H9 (cell line): ENCODE results near the gene ARHGEF25. TPM values are rescaled to one million over a fixed set of nuclear protein-coding genes. Genes with fewer than 3 reads are reported as not detected.
"Not testable (repeated sequence)": the region's sequence is repeated elsewhere in the genome, so short reads cannot be mapped to it uniquely, and the experiment has no call there.

Source experiments
- DNase-seq: peaks from one replicate; pipeline ENCODE4 v3.0.0-alpha.2; 2017
- H2AFZ ChIP-seq: one replicate; pipeline ENCODE4 v1.6.1; 2013; ENCODE audit warnings: mild to moderate bottlenecking, low read length, control low read depth, moderate library complexity
- H2AK5ac ChIP-seq: 2 replicates; pipeline ENCODE4 v1.6.1; 2013; ENCODE audit warnings: low read length, control low read depth, mixed read lengths; ENCODE audit not compliant: insufficient read length
- H2BK120ac ChIP-seq: one replicate; pipeline ENCODE4 v1.6.1; 2013; ENCODE audit warnings: low read depth, mild to moderate bottlenecking, low read length, control low read depth, inconsistent platforms; ENCODE audit not compliant: poor library complexity, severe bottlenecking
- H2BK12ac ChIP-seq: 2 replicates; pipeline ENCODE4 v1.6.1; 2013; ENCODE audit warnings: low read length, control low read depth, mixed read lengths, low read depth; ENCODE audit not compliant: insufficient read length
- H2BK15ac ChIP-seq: 2 replicates; pipeline ENCODE4 v1.6.1; 2013; ENCODE audit warnings: low read depth, low read length, control low read depth
- H2BK20ac ChIP-seq: one replicate; pipeline ENCODE4 v1.6.1; 2013; ENCODE audit warnings: low read depth, mild to moderate bottlenecking, low read length, control low read depth, inconsistent platforms; ENCODE audit not compliant: poor library complexity, severe bottlenecking
- H2BK5ac ChIP-seq: 2 replicates; pipeline ENCODE4 v1.6.1; 2013; ENCODE audit warnings: low read length, control low read depth, mixed read lengths; ENCODE audit not compliant: insufficient read length
- H3K14ac ChIP-seq: 2 replicates; pipeline ENCODE4 v1.6.1; 2013; ENCODE audit warnings: low read length, control low read depth; ENCODE audit not compliant: insufficient read depth
- H3K18ac ChIP-seq: 2 replicates; pipeline ENCODE4 v1.6.1; 2013; ENCODE audit warnings: low read depth, mild to moderate bottlenecking, mixed read lengths, low read length, control low read depth; ENCODE audit not compliant: insufficient read length
- H3K23ac ChIP-seq: 2 replicates; pipeline ENCODE4 v1.6.1; 2013; ENCODE audit warnings: low read length, control low read depth, mixed read lengths, low read depth; ENCODE audit not compliant: insufficient read length
- H3K23me2 ChIP-seq: 2 replicates; pipeline ENCODE4 v1.6.1; 2013; ENCODE audit warnings: low read depth, mild to moderate bottlenecking, mixed read lengths, low read length, control low read depth; ENCODE audit not compliant: insufficient read length, poor library complexity, severe bottlenecking
- H3K27ac ChIP-seq: 2 replicates; pipeline ENCODE4 v1.5.1; 2013; ENCODE audit warnings: low read length, control low read depth, mixed read lengths, low read depth; ENCODE audit not compliant: insufficient read length
- H3K27me3 ChIP-seq: 2 replicates; pipeline ENCODE4 v1.6.1; 2013; ENCODE audit warnings: low read length, control low read depth, inconsistent platforms; ENCODE audit not compliant: insufficient read depth
- H3K4ac ChIP-seq: 2 replicates; pipeline ENCODE4 v1.6.1; 2013; ENCODE audit warnings: low read depth, mild to moderate bottlenecking, control low read depth, inconsistent platforms, low read length, moderate library complexity
- H3K4me1 ChIP-seq: 2 replicates; pipeline ENCODE4 v1.6.1; 2013; ENCODE audit warnings: low read length, control low read depth, inconsistent platforms; ENCODE audit not compliant: insufficient read depth
- H3K4me2 ChIP-seq: 2 replicates; pipeline ENCODE4 v1.6.1; 2013; ENCODE audit warnings: low read length, control low read depth, mixed read lengths; ENCODE audit not compliant: insufficient read length, insufficient read depth
- H3K56ac ChIP-seq: 2 replicates; pipeline ENCODE4 v1.6.1; 2013; ENCODE audit warnings: low read depth, mild to moderate bottlenecking, mixed read lengths, low read length, control low read depth; ENCODE audit not compliant: insufficient read length
- H3K79me1 ChIP-seq: 2 replicates; pipeline ENCODE4 v1.6.1; 2013; ENCODE audit warnings: low read depth, mild to moderate bottlenecking, moderate library complexity, low read length, control low read depth, inconsistent platforms; ENCODE audit not compliant: insufficient read depth, poor library complexity, severe bottlenecking
- H3K79me2 ChIP-seq: 2 replicates; pipeline ENCODE4 v1.6.1; 2013; ENCODE audit warnings: low read length, control low read depth, inconsistent platforms; ENCODE audit not compliant: insufficient read depth
- H3K9ac ChIP-seq: 2 replicates; pipeline ENCODE4 v1.6.1; 2013; ENCODE audit warnings: low read length, control low read depth, mixed read lengths; ENCODE audit not compliant: insufficient read length; ENCODE audit errors: extremely low read depth
- H3K9me3 ChIP-seq: one replicate; pipeline ENCODE4 v1.6.1; 2013; ENCODE audit warnings: low read depth, low read length, inconsistent platforms; ENCODE audit not compliant: control insufficient read depth
- H3T11ph ChIP-seq: one replicate; pipeline ENCODE4 v1.6.1; 2013; ENCODE audit warnings: mild to moderate bottlenecking, low read length, control low read depth, inconsistent platforms
- H4K20me1 ChIP-seq: one replicate; pipeline ENCODE4 v1.6.1; 2013; ENCODE audit not compliant: control insufficient read depth, insufficient read length, insufficient read depth
- H4K5ac ChIP-seq: 2 replicates; pipeline ENCODE4 v1.6.1; 2013; ENCODE audit warnings: low read depth, mild to moderate bottlenecking, mixed read lengths, low read length, control low read depth; ENCODE audit not compliant: insufficient read length
- H4K8ac ChIP-seq: replicated peaks from 2 replicates; pipeline ENCODE4 v1.6.1; 2013; ENCODE audit warnings: low read length, control low read depth, mixed read lengths, low read depth; ENCODE audit not compliant: insufficient read length
- H4K91ac ChIP-seq: 2 replicates; pipeline ENCODE4 v1.6.1; 2013; ENCODE audit warnings: low read depth, mild to moderate bottlenecking, moderate library complexity, mixed read lengths, low read length, control low read depth; ENCODE audit not compliant: insufficient read length
- H3K27ac Mint-ChIP-seq, 3 experiments: 2 replicates in 2 of 3; 3 replicates in 1 of 3; pipeline ENCODE4 v1.8.0; 2020 to 2021; ENCODE audit warnings: mixed read lengths in 3 of 3, mild to moderate bottlenecking in 1 of 3, moderate library complexity in 1 of 3
- H3K27me3 Mint-ChIP-seq: 2 replicates; pipeline ENCODE4 v1.8.0; 2021; ENCODE audit warnings: low read depth, mild to moderate bottlenecking, moderate library complexity, mixed read lengths
- H3K36me3 Mint-ChIP-seq, 3 experiments: 2 replicates in 2 of 3; 3 replicates in 1 of 3; pipeline ENCODE4 v1.8.0; 2020 to 2021; ENCODE audit warnings: low read depth in 3 of 3, mixed read lengths in 3 of 3; ENCODE audit not compliant: insufficient read depth in 1 of 3
- H3K4me1 Mint-ChIP-seq, 2 experiments: 2 replicates each; pipeline ENCODE4 v1.8.0; 2020; ENCODE audit warnings: mixed read lengths in 2 of 2
- H3K4me3 Mint-ChIP-seq, 2 experiments: 2 replicates in 1 of 2; 3 replicates in 1 of 2; pipeline ENCODE4 v1.8.0; 2020 to 2021; ENCODE audit warnings: mild to moderate bottlenecking in 2 of 2, mixed read lengths in 2 of 2, moderate library complexity in 1 of 2
- H3K9me3 Mint-ChIP-seq, 2 experiments: 2 replicates in 1 of 2; 3 replicates in 1 of 2; pipeline ENCODE4 v1.8.0; 2020; ENCODE audit warnings: mild to moderate bottlenecking in 2 of 2, mixed read lengths in 2 of 2, moderate library complexity in 1 of 2
- WGBS: extraction: QIAGEN DNeasy Blood & Tissue Kit; methylation state at CpG from one replicate; pipeline ENCODE4 v1.1.7; 2013; ENCODE audit warnings: missing lambda C conversion rate, low lambda C conversion rate, mixed read lengths; ENCODE audit not compliant: insufficient read length; ENCODE audit errors: extremely low coverage; 5-methylcytosine and 5-hydroxymethylcytosine counted together
- total RNA-seq: library from RNA; stranded (reverse); gene quantifications from 2 replicates; pipeline ENCODE4 v1.2.1, GENCODE V29; 2021

The ARHGEF25 gene
- total RNA-seq, 1 experiment from 2014 or later = 22.6 TPM

DNA sequence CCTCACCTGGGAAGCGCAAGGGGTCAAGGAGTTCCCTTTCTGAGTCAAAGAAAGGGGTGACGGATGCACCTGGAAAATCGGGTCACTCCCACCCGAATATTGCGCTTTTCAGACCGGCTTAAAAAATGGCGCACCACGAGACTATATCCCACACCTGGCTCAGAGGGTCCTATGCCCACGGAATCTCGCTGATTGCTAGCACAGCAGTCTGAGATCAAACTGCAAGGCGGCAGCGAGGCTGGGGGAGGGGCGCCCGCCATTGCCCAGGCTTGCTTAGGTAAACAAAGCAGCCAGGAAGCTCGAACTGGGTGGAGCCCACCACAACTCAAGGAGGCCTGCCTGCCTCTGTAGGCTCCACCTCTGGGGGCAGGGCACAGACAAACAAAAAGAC, 35.4 kb downstream of the ARHGEF25 start:
- not testable (repeated sequence) for H3K4me1 ChIP-seq, H2BK5ac ChIP-seq, H3K18ac ChIP-seq, H3K4me3 Mint-ChIP-seq, H3K4ac ChIP-seq, H3K14ac ChIP-seq, DNase-seq, H3K9me3 ChIP-seq, H3K4me2 ChIP-seq, H3T11ph ChIP-seq, H2BK12ac ChIP-seq, H3K23me2 ChIP-seq, H3K56ac ChIP-seq, H3K27me3 Mint-ChIP-seq, H2BK15ac ChIP-seq, H2AK5ac ChIP-seq, H3K27ac ChIP-seq, H3K9ac ChIP-seq, H3K4me1 Mint-ChIP-seq, H3K79me1 ChIP-seq, H3K27ac Mint-ChIP-seq, H3K36me3 Mint-ChIP-seq, H4K20me1 ChIP-seq, H4K91ac ChIP-seq, H3K23ac ChIP-seq, H2BK20ac ChIP-seq, H3K27me3 ChIP-seq, H4K8ac ChIP-seq, H2AFZ ChIP-seq, H2BK120ac ChIP-seq, H3K79me2 ChIP-seq, H4K5ac ChIP-seq
- WGBS = no CpG with 5 or more reads among the region's 15 CpGs
- peaks cover 36 to 38% of the 10 kb centered on the region in 2 experiments for H3K9me3 Mint-ChIP-seq
